NCI-H446 treated with DMSO at 0.1 percent for 48 hours (cell line): ENCODE results near the gene ANKRD36C.
"Not testable (repeated sequence)": the region's sequence is repeated elsewhere in the genome, so short reads cannot be mapped to it uniquely, and the experiment has no call there.

Experiments used
- DNase-seq: peaks from one replicate; lab custom pipeline; 2025; lab: John Stamatoyannopoulos, UW

The ANKRD36C gene

DNA sequence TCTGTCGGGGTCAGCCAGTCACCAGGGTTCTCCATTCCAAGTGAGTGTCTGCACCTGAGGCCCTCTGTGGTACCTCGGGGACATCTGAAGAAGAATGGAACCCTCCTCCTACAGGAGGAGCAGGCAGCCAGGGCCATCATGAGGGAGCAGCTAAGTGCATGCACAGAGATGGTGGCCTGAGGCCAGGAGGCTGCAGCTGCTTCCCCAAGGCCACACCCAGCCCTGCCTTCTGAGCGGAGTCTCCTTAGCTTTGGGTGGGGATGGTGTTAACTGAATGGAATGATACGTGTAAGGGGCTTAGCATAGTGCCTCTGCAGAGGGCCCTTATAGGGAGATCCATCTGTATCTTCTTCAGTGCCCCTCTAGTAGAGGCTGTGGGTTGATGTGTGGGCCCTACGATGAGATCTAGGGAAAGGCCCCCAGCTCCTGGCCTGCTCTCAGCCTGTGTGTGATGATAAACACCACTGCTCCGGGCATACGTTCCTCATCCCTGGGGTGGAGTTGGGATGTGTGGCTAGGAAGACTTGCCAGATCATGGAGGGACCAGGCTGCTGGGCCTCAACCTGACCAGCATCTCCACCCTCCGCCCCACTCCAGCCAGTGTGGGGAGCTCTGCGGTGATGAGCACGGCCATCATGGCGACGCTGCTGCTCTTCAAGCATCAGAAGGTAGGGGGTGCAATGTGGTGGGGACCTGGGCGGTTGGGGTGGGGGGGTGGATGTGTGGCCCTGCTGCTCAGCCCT is 192.3 kb downstream of the ANKRD36C start:
- DNase-seq = not testable (repeated sequence)

GRCh38 chr2:95796249-95797099 is 195.2 kb downstream of the ANKRD36C start:
- DNase-seq = not testable (repeated sequence)

DNA sequence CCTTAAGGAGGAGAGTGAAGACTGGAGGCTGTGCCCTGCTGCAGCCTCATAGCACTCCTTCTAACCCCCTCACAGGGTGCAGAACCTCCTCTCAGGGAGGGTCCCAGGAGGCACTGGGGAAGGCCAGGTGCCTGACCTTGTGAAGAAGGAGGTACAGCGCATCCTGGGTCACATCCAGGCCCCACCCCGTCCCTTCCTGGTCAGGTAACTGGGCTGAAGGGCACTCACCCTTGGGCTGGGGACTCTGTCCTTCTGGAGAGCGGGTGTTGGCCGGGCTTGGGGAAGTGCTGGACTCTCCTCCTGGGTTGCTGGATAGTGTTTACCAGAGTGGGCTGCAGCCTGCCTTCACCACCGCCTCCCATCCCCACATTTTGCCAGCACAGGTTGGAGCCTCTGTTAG is 197.7 kb downstream of the ANKRD36C start:
- DNase-seq = not testable (repeated sequence)

DNA sequence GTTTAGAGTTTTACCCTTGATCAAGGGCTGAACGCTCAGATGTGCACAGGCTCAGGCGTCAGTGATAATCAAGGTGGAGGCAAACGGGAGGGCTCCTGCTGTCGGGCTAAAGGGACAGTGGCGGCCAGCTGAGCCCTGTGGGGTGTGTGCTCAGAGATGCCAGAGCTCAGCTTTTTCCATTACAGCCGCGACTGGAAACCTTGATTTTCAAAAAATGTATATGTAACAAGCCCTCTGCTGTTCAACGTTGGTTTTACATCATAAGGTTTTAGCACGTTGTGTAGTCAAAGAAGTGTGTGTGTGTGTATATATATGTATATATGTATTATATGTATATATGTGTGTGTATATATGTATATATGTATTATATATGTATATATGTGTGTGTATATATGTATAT is 201.4 kb downstream of the ANKRD36C start:
- DNase-seq = not testable (repeated sequence)

- not testable (repeated sequence) for DNase-seq
Observed at GRCh38 chr2:95789385-95789784, 202.2 kb downstream of the ANKRD36C start.

DNA sequence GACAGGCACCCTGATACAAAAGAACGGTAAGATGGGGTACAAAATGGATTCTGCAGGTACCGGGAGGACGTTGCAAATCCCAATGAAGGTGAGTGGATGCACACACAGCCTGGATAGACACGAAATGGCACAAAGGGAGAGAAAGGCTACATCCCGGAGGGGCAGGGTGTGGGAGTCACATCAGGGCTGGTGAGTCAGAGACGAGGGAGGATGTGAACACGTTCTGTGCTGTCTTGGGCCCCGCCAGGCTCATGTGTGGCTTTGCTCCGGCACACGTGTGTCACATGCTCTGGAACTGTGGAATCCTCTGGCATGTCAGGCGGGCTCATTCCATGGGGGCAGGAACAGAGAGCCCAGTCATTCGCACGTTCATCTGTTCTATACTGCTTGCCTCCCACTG is 203.0 kb downstream of the ANKRD36C start:
- DNase-seq = not testable (repeated sequence)
